Skeletal muscle tissue (tissue), 4 donors: Measurements from ENCODE around the gene ANGPT4. TPM values are rescaled to one million over a fixed set of nuclear protein-coding genes. Genes with fewer than 3 reads are reported as not detected.

Experiments used
- H3K27ac ChIP-seq: one replicate; pipeline ENCODE4 v1.7.0; 2013; ENCODE audit warnings: mild to moderate bottlenecking, low read depth, low read length, inconsistent platforms
- H3K27me3 ChIP-seq, 3 donors: one replicate each; pipeline ENCODE4 v1.7.0; 2013; ENCODE audit warnings: low read length in 3 of 3; ENCODE audit not compliant: control insufficient read depth in 3 of 3, insufficient read depth in 3 of 3
- H3K36me3 ChIP-seq, 3 donors: one replicate each; pipeline ENCODE4 v1.7.0; 2013; ENCODE audit warnings: low read length in 3 of 3; ENCODE audit not compliant: control insufficient read depth in 3 of 3, insufficient read depth in 3 of 3
- H3K4me1 ChIP-seq, 3 donors: one replicate each; pipeline ENCODE4 v1.7.0; 2013; ENCODE audit warnings: low read length in 3 of 3, mild to moderate bottlenecking in 3 of 3; ENCODE audit not compliant: control insufficient read depth in 3 of 3, insufficient read depth in 3 of 3
- H3K4me3 ChIP-seq, 3 donors: one replicate each; pipeline ENCODE4 v1.7.0; 2013; ENCODE audit warnings: low read length in 3 of 3
- H3K9ac ChIP-seq, 3 donors: one replicate each; pipeline ENCODE4 v1.7.0; 2013; ENCODE audit warnings: low read length in 3 of 3, mild to moderate bottlenecking in 3 of 3, moderate library complexity in 2 of 3, low read depth in 1 of 3
- H3K9me3 ChIP-seq, 3 donors: one replicate each; pipeline ENCODE4 v1.7.0; 2013; ENCODE audit warnings: low read length in 3 of 3; ENCODE audit not compliant: control insufficient read depth in 3 of 3
- total RNA-seq: library from RNA; depleted of rRNA; stranded (reverse); fragments of >200 nt; gene quantifications from one replicate; pipeline ENCODE4 v1.2.3, GENCODE V29; 2014
- donor health status: Osteomylitis.

The ANGPT4 gene, protein sequence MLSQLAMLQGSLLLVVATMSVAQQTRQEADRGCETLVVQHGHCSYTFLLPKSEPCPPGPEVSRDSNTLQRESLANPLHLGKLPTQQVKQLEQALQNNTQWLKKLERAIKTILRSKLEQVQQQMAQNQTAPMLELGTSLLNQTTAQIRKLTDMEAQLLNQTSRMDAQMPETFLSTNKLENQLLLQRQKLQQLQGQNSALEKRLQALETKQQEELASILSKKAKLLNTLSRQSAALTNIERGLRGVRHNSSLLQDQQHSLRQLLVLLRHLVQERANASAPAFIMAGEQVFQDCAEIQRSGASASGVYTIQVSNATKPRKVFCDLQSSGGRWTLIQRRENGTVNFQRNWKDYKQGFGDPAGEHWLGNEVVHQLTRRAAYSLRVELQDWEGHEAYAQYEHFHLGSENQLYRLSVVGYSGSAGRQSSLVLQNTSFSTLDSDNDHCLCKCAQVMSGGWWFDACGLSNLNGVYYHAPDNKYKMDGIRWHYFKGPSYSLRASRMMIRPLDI
- total RNA-seq = under 0.01 TPM

DNA sequence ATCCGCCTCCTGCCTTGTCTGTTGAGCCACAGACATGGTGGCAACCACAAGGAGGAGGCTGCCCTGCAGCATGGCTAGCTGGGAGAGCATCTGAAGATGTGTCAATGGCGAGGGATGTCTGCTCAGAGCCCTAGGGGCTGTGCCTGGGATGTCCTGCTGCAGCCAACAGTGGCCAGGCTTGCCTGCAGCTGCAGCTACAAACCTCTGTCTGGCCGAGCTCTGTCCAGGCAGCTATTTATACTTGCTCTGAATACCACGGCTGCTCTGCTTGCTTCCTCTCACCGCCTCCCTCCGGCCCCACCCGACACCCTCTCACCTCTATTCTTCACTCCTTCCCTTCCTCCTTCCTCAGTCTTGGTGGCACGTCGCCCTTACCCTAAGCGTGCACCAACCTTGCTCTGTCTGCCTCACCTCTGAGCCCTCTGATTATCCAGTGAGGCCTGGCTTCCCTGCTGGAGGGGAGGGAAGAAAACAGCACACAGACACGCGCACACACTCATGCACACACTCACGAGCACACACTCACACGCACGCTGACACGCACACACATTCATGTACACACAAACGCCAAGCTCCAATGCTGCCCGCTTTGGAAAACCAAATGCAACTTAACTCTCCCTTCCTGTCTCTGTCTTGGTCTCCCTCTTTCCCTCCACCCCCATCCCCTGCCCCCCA lies at the start of gene ANGPT4:
TSS of gene ANGPT4 (minus strand) at position 210 of the 675 bp plus-strand sequence. CDS start at position 90, 120 bp downstream.
- Histone ChIP-seq H3K27ac (no peak within 1 kb of the TSS), H3K36me3 (no peaks in the 10 kb centered on the region), H3K27me3 (peaks cover 0 to 9% (median 5%) of the 10 kb centered on the region in 3 donors), H3K9me3 (no peaks in the 10 kb centered on the region), H3K4me3 (no peak within 1 kb of the TSS), H3K4me1 (peaks cover 8 to 22% (median 14%) of the 10 kb centered on the region in 3 donors), H3K9ac (peak within 1 kb of the TSS in 1 of 3 donors; percentile 25)

DNA sequence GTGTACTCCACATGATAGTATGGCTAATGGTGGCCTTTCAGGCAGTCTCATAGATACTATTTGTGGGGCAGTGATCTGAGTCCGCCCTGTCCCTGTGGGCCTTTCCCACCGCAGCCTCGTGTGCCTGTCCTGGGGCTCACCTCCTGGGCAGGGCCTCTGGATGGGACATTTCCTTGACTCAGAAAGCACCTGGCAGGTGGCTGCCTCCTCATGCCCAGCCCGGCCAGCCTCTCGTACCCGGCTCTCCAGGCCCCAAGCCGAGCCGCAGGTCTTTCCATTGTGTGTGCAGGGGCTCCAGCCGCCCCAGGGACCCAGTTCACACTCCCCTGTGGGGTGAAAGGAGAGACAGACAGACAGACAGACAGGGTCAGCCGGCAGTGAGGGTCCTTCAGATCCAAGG lies 47.7 kb upstream of the ANGPT4 start:
- no peaks in the 10 kb centered on the region for H3K4me1 ChIP-seq
- H3K9me3 ChIP-seq = peaks cover 0 to 4% (median 2%) of the 10 kb centered on the region in 3 donors
- peaks cover 30 to 54% (median 40%) of the 10 kb centered on the region in 3 donors for H3K27me3 ChIP-seq
- no peak overlapping the region for H3K27ac ChIP-seq
- H3K36me3 ChIP-seq = no peaks in the 10 kb centered on the region
- no peak overlapping the region for H3K9ac ChIP-seq
- no peak overlapping the region for H3K4me3 ChIP-seq

DNA sequence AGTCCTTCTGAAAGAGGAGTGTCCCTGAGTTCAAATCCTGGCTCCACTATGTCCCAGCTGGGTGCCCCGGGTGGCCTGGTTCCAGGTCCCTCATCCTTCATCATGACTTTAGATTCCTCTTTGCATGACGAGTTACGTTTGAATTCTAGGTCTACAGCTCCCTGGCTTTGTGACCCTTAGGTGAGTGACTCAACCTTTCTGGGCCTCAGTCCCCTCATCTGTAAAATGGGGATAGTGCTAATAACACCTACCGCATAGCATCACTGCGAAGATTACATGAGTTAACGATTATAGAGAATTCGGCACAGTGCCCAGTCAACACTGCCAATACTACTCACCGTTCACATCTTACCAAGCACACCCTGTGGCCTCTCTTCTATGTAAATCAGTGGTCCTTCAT lies 46.5 kb upstream of the ANGPT4 start:
- H3K27me3 ChIP-seq = peaks cover 28 to 57% (median 41%) of the 10 kb centered on the region in 3 donors
- no peak overlapping the region for H3K9ac ChIP-seq
- no peaks in the 10 kb centered on the region for H3K9me3 ChIP-seq
- no peak overlapping the region for H3K4me3 ChIP-seq
- H3K4me1 ChIP-seq = no peaks in the 10 kb centered on the region
- no peak overlapping the region for H3K27ac ChIP-seq
- H3K36me3 ChIP-seq = no peaks in the 10 kb centered on the region

DNA sequence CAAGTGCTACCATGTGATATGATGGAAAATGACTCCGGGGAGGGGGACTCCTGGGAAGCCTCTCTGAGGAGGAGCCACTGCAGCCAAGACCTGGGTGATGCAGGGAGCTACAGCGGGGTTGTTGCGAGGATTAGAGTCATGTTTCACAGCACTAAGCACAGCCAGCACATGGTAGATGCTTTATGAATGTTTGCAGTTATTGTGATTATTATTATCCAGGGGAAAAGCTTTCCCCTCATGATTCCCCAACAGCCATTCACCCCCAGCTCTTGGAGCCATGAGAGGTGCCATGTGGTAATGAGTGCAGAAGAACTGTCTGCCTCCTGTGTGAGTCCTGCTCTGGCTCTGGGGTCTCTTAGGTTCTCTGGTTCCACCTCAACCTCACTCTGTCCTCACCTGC lies 46.1 kb upstream of the ANGPT4 start:
- Histone ChIP-seq H3K27ac (no peak overlapping the region), H3K36me3 (no peaks in the 10 kb centered on the region), H3K27me3 (peaks cover 24 to 58% (median 41%) of the 10 kb centered on the region in 3 donors), H3K9ac (no peak overlapping the region), H3K9me3 (no peaks in the 10 kb centered on the region), H3K4me1 (no peaks in the 10 kb centered on the region), H3K4me3 (no peak overlapping the region)

DNA sequence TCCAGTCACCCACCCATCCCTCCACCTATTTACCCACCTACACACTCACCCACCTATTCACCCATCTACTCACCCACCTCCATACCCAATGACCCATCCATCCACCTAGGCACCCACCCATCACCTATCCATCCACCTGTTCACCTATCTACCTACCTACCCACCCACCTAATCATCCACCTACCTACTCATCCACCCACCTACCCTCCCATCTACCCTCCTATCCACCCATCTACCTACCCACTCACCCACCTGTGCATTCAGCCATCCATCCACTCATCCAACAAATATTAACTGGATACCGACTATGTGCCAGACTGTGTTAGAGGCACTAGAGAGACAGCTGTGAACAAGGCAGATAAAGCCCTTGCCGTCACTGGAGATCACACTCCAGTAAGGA lies 45.6 kb upstream of the ANGPT4 start:
- Histone ChIP-seq H3K9ac (no peak overlapping the region), H3K4me3 (no peak overlapping the region), H3K9me3 (no peaks in the 10 kb centered on the region), H3K27me3 (peaks cover 21 to 59% (median 42%) of the 10 kb centered on the region in 3 donors), H3K4me1 (no peaks in the 10 kb centered on the region), H3K27ac (no peak overlapping the region), H3K36me3 (no peaks in the 10 kb centered on the region)

DNA sequence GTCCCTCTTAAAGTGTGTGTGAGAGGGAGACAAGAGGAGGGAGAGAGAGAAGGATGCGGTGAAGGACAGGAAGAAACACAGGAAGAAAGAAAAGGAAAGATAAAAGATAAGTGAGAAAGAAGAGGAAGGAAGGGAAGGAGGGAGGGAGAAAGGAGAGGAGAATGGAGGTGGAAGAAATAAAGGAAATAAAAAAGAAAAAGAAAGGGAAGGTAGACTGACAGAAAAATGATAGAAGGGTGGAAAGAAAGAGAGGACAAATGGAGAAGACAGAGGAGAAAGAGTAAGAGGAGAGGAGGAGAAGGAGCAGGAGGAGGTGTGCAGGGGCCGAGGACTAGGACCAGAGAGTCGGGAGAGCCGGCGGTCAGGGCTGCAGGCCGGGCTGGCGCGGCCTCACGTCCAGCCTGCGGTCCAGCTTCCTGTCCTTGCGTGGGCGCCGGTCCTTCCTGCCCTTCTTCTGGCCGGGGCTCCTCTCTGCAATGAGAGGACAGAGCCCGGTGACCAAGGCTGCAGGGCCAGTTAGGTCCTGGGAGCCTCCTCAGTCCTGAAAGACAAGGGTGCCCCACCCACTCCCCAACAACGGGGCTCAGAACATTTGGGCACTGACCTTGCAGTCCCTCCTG lies 44.0 kb upstream of the ANGPT4 start:
- Histone ChIP-seq H3K4me3 (no peak overlapping the region), H3K9me3 (no peaks in the 10 kb centered on the region), H3K27me3 (peaks cover 22 to 60% (median 40%) of the 10 kb centered on the region in 3 donors), H3K4me1 (peaks cover 2 to 4% (median 3%) of the 10 kb centered on the region in 3 donors), H3K36me3 (no peaks in the 10 kb centered on the region), H3K9ac (no peak overlapping the region), H3K27ac (no peak overlapping the region)

DNA sequence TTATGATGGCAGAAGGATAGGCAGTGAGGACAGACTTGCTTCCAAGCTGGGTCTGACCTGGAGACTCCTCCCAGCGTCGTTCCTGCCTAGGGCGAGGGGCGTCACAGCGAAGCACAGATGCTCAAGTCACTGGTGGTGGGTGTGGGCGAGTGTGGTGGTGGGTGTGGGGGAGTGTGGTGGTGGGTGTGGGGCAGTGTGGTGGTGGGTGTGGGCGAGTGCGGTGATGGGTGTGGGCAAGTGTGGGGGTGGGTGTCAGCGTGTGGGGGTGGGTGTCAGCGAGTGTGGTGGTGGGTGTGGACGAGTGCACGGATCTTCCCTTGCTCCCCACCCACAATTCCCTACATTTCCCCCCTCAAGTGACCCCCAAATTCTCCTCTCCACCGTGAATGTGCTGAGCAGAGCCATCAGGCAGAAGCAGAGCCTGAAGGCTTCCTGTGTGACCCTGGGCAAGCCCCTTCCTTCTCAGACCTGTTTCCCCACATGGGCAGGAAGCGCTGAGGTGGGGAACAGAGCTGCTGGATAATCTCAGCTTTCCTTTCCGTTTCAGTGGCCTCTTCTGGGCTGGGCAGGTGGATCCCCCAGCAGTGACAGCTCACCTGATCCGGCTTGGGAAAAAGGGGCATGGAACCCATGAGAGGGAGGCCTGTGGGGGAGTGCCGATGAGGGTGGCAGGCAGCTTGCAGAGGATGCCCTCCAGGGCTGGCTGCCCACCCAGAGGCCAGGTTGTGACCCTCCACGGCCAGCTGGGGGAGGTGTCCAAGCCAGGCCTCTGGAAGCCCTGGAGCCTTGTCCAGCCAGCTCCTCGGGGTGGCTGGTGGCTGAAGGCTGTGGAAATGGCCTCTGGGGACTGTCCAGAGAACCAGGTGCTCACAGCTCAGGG lies 43.0 kb upstream of the ANGPT4 start:
- H3K9ac ChIP-seq = no peak overlapping the region
- H3K27me3 ChIP-seq = peaks cover 24 to 63% (median 42%) of the 10 kb centered on the region in 3 donors
- no peak overlapping the region for H3K4me3 ChIP-seq
- H3K36me3 ChIP-seq = no peaks in the 10 kb centered on the region
- H3K4me1 ChIP-seq = peaks cover 2 to 4% (median 3%) of the 10 kb centered on the region in 3 donors
- H3K9me3 ChIP-seq = no peaks in the 10 kb centered on the region
- no peak overlapping the region for H3K27ac ChIP-seq

DNA sequence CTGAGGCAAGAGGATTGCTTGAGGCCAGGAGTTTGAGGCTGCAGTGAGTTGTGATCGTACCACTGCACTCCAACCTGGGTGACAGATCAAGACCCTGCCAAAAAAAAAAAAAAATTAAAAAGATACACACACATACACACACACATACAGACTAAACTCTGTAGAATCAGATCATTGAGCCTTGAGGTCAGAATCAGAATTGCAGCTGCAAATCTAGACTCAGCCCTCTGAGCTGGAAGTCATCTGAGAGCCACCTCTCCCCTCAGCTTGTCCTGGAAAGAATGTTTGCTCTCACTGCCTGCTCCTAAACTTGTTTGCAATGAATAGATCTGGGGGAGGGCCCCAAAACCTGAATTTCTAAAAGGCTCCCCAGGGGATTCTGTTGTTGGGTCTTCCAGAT lies 41.4 kb upstream of the ANGPT4 start:
- Histone ChIP-seq H3K4me1 (peaks cover 2 to 4% (median 3%) of the 10 kb centered on the region in 3 donors), H3K36me3 (no peaks in the 10 kb centered on the region), H3K4me3 (no peak overlapping the region), H3K9me3 (no peaks in the 10 kb centered on the region), H3K27ac (no peak overlapping the region), H3K27me3 (peaks cover 30 to 55% (median 43%) of the 10 kb centered on the region in 3 donors), H3K9ac (no peak overlapping the region)

DNA sequence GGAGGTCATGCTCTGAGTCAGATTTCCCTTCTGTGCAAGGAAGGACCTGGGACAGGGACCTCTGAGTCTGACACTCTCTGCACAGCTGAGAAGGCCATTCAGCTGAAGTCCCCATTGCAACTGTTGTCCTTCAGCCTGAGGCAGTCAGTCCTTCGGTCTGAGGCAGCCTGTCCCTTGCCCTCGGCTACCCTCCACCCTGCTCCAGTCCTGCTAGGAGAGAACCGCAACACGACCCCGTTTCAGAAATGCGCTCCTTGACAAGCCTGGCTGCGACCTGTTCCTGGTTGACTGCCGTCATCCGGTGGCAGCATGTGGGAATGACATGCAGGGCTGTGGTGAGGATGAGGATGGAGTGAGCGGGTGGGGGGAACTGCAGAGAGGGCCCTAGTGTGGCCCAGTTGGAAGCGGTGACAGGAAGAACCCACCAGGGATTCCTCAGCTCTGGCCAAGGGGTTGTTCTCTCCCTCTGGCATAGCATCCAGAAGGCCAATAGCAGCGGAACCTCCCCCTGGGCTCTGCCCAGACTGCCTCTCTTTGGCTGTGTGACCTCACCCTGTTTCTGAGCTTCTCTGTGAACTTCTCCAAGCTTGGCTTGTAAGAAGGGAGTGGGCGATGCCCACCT lies 40.3 kb upstream of the ANGPT4 start:
- H3K9me3 ChIP-seq = no peaks in the 10 kb centered on the region
- H3K9ac ChIP-seq = no peak overlapping the region
- H3K27ac ChIP-seq = no peak overlapping the region
- H3K27me3 ChIP-seq = peaks cover 35 to 55% (median 40%) of the 10 kb centered on the region in 3 donors
- no peaks in the 10 kb centered on the region for H3K36me3 ChIP-seq
- peaks cover 2 to 4% (median 3%) of the 10 kb centered on the region in 3 donors for H3K4me1 ChIP-seq
- H3K4me3 ChIP-seq = peak overlapping the region in 2 of 3 donors; percentile 41 to 43
